GM23248 (cell line): ENCODE measurements around the gene PTPRE.

ENCODE experiments used
- EZH2 ChIP-seq: fragments of 200-600 bp; sonication (generic); IDR thresholded peaks from 2 replicates; pipeline ENCODE4 v1.6.1; 2018; ENCODE audit warnings: antibody characterized with exemption, mild to moderate bottlenecking; ENCODE audit not compliant: insufficient read depth, poor library complexity, severe bottlenecking
- EZH2phosphoT487 ChIP-seq: fragments of 200-600 bp; sonication (generic); IDR thresholded peaks from 2 replicates; pipeline ENCODE4 v1.6.1; 2018; ENCODE audit warnings: antibody characterized with exemption, moderate library complexity, mild to moderate bottlenecking, low read depth; ENCODE audit not compliant: insufficient read depth

GRCh38 chr10:128047351-128047750 is 140.4 kb downstream of the PTPRE start:
- TF ChIP-seq EZH2 (no peak), EZH2phosphoT487 (no peak)
